OCI-M1 (cell line): ENCODE results near the gene LPO.
A peak's percentile ranks its signal among the peaks of the same experiment; 100 is the strongest.

ENCODE experiments used
- DNase-seq: peaks from one replicate; lab custom pipeline; 2025; lab: John Stamatoyannopoulos, UW

LPO gene

GRCh38 chr17:58303971-58304749 lies 65.8 kb downstream of the LPO start:
- peak; percentile 78 for DNase-seq

- no peak for DNase-seq
Observed at GRCh38 chr17:58304750-58305486, 66.5 kb downstream of the LPO start.

GRCh38 chr17:58305626-58306025 lies 67.2 kb downstream of the LPO start:
- no peak for DNase-seq

- DNase-seq = no peak
Observed at GRCh38 chr17:58306131-58306951, 68.0 kb downstream of the LPO start.

DNA sequence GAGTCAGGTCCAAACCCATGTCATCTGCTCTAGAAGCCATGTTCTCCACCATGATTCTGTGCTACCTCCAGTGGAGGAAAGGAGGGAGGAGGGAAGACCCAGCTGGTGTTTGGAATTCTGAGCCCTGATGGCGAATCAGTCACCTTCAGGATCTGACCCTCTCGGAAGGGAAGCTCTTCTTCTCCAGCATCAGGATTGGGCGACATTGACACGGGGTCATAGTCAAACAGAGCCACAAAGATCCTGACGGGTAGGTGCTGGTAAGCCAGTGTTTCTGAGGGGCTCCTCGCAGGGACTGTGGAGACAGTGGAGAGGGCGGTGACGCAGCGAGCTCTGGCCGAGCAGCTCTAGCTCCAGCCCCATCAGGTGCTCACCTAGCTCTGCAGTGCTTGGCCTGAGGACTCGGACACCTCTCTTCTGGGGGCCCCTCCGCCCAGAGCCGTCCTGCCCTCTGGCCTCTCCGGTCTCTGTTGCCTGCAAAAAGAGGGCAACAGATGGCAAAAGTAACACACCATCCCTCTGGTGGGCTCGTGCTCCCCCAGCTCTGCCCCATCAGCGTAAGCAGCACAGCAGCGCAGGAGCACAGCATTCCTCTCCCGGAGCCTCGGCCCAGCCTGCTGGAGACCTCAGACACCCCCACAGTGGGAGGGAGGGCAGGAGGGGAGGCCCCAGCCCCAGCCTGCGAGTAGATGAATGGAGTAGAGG lies 69.2 kb downstream of the LPO start:
- no peak for DNase-seq

GRCh38 chr17:58308173-58308984 lies 70.0 kb downstream of the LPO start:
- no peak for DNase-seq

GRCh38 chr17:58308985-58309917 lies 70.9 kb downstream of the LPO start:
- no peak for DNase-seq

DNA sequence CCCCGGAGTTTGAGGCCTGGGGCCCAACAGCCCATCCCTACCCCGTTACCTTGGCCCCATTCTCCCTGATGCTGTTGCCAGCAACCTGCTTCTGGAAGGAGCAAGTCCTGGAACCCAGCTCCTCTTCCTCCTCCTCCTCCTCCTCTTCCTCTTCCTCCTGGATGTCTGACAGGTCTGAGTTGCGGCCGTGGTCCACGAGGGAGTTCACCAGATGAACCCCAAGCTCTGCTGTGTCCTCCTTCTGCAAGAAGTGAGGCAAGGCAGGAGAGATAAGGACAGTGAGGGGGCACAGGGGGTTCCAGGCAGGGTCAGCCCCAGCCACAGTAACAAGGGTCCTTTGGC lies 71.5 kb downstream of the LPO start:
- no peak for DNase-seq

- DNase-seq = no peak
Observed at GRCh38 chr17:58310511-58311428, 72.4 kb downstream of the LPO start.

- no peak for DNase-seq
Observed at GRCh38 chr17:58311429-58311894, 73.1 kb downstream of the LPO start.

GRCh38 chr17:58312021-58312630 lies 73.7 kb downstream of the LPO start:
- no peak for DNase-seq

DNA sequence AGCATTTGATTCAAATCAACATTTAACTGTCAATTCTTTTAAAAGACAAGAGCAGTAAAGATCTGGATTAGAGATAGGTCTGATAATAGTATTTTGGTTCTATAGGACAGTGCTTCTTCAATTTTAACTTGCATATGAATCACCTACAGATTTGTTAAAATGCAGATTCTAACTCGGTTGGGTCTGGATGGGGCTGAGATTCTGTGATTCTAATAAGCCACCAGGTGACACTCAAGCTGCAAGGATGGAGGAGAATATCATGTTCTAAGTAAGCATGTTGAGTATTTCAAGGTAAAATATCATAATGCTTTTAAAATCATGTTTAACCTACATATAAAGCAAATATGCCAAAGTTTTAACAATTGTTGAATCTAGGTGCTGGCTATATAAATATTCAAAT lies 74.4 kb downstream of the LPO start:
- DNase-seq = peak; percentile 2

GRCh38 chr17:58313815-58314705 lies 75.7 kb downstream of the LPO start:
- no peak for DNase-seq

GRCh38 chr17:58314706-58315015 lies 76.3 kb downstream of the LPO start:
- DNase-seq = no peak

DNA sequence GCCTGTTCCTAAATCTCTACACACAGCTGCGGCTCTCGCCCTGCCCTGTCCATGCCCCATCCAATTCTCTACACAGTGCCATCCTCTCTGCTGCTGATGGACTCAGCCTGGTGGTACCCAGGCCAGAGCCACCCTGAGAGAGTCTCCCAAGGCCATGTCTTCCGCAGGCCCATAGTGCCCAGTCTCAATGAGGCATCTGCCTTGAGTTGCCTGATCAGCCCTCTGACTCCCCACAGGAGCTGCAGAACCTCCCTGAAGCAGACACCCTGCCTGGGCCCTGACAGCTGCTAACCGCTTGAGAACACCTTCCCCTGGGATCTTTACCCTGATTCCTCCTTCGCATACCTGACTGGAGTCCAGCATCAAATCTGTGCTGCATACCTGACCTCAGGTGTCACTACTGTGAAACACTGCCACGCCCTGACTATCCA lies 76.9 kb downstream of the LPO start:
- DNase-seq = no peak

DNA sequence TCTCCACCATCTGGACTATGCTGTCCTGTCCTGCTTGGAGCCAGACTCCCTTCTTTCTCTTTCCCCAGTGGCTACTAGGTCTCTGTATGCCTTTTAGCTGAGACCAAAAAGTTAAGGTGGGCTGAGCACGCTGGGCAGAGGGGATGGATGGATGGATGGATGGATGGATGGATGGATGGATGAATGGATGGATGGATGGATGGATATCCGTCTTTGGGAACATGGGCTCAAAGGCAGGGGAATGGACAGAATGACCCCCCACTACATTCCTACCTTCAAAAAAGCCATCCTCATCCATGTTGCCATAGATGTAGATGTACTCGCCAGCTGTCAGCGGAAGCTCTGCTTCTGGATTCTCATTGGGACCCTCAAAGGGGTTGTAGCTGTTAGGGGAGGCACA lies 77.4 kb downstream of the LPO start:
- no peak for DNase-seq

- no peak for DNase-seq
Observed at GRCh38 chr17:58316260-58316960, 78.0 kb downstream of the LPO start.
